Mesenchymal stem cell (in vitro differentiated cells and primary cell): ENCODE results near the gene PUS7.

Source experiments
- DNase-seq: peaks from one replicate; pipeline ENCODE4 v3.0.0-alpha.2; 2013
- H2AFZ ChIP-seq: one replicate; pipeline ENCODE4 v1.6.1; 2013; ENCODE audit warnings: low read depth, mild to moderate bottlenecking, control low read depth, inconsistent platforms, low read length, moderate library complexity
- H2AK5ac ChIP-seq: 2 replicates; pipeline ENCODE4 v1.6.1; 2013; ENCODE audit warnings: low read length, moderate library complexity, mild to moderate bottlenecking, inconsistent platforms; ENCODE audit not compliant: severe bottlenecking
- H2BK120ac ChIP-seq: one replicate; pipeline ENCODE4 v1.6.1; 2013; ENCODE audit warnings: low read depth, mild to moderate bottlenecking, inconsistent platforms, low read length, moderate library complexity
- H2BK12ac ChIP-seq, 2 experiments: one replicate each; pipeline ENCODE4 v1.6.1; 2013; ENCODE audit warnings: inconsistent platforms in 2 of 2, low read length in 2 of 2, mild to moderate bottlenecking in 2 of 2, moderate library complexity in 2 of 2, control low read depth in 1 of 2
- H2BK15ac ChIP-seq: one replicate; pipeline ENCODE4 v1.6.1; 2013; ENCODE audit warnings: mild to moderate bottlenecking, low read depth, inconsistent platforms; ENCODE audit not compliant: poor library complexity, severe bottlenecking
- H2BK5ac ChIP-seq: 2 replicates; pipeline ENCODE4 v1.6.1; 2013; ENCODE audit warnings: low read depth, mild to moderate bottlenecking, low read length, control low read depth, inconsistent platforms; ENCODE audit not compliant: poor library complexity, severe bottlenecking
- H3K14ac ChIP-seq, 2 experiments: one replicate each; pipeline ENCODE4 v1.6.1; 2013; ENCODE audit warnings: inconsistent platforms in 2 of 2, low read length in 2 of 2, control low read depth in 1 of 2, mild to moderate bottlenecking in 1 of 2, moderate library complexity in 1 of 2
- H3K18ac ChIP-seq, 2 experiments: one replicate each; pipeline ENCODE4 v1.6.1; 2013; ENCODE audit warnings: inconsistent platforms in 2 of 2, low read length in 2 of 2, control low read depth in 1 of 2, low read depth in 1 of 2, mild to moderate bottlenecking in 1 of 2
- H3K23ac ChIP-seq, 2 experiments: one replicate each; pipeline ENCODE4 v1.6.1; 2013; ENCODE audit warnings: inconsistent platforms in 2 of 2, low read length in 2 of 2, mild to moderate bottlenecking in 2 of 2, moderate library complexity in 2 of 2, control low read depth in 1 of 2
- H3K27ac ChIP-seq: 2 replicates; pipeline ENCODE4 v1.5.1; 2013; ENCODE audit warnings: mild to moderate bottlenecking, moderate library complexity, low read length, control low read depth, inconsistent platforms; ENCODE audit not compliant: poor library complexity, severe bottlenecking
- H3K27me3 ChIP-seq, 2 experiments: 2 replicates each; pipeline versions ENCODE4 v1.6.1 to v1.7.0; 2013; ENCODE audit warnings: low read length in 2 of 2, mild to moderate bottlenecking in 2 of 2, moderate library complexity in 2 of 2, control low read depth in 1 of 2, inconsistent platforms in 1 of 2; ENCODE audit not compliant: control insufficient read depth in 1 of 2, insufficient read depth in 1 of 2
- H3K36me3 ChIP-seq, 2 experiments: 2 replicates each; pipeline versions ENCODE4 v1.6.1 to v1.7.0; 2013; ENCODE audit warnings: low read length in 2 of 2, control low read depth in 1 of 2, inconsistent platforms in 1 of 2, low read depth in 1 of 2, mild to moderate bottlenecking in 1 of 2; ENCODE audit not compliant: insufficient read depth in 2 of 2, control insufficient read depth in 1 of 2
- H3K4ac ChIP-seq, 2 experiments: one replicate each; pipeline ENCODE4 v1.6.1; 2013; ENCODE audit warnings: inconsistent platforms in 2 of 2, low read length in 2 of 2, mild to moderate bottlenecking in 2 of 2, moderate library complexity in 2 of 2, control low read depth in 1 of 2, low read depth in 1 of 2
- H3K4me1 ChIP-seq: 2 replicates; pipeline ENCODE4 v1.6.1; 2013; ENCODE audit warnings: low read depth, low read length, control low read depth; ENCODE audit not compliant: control insufficient read depth, insufficient read depth
- H3K4me2 ChIP-seq: 2 replicates; pipeline ENCODE4 v1.6.1; 2013; ENCODE audit warnings: low read length, mild to moderate bottlenecking, inconsistent platforms; ENCODE audit not compliant: poor library complexity, severe bottlenecking
- H3K4me3 ChIP-seq, 2 experiments: 2 replicates each; pipeline versions ENCODE4 v1.5.1 to v1.7.0; 2013; ENCODE audit warnings: low read length in 2 of 2, mild to moderate bottlenecking in 2 of 2, control low read depth in 1 of 2, low read depth in 1 of 2; ENCODE audit not compliant: insufficient read depth in 1 of 2
- H3K79me1 ChIP-seq: replicated peaks from 2 replicates; pipeline ENCODE4 v1.6.1; 2013; ENCODE audit warnings: mild to moderate bottlenecking, control low read depth, low read length, inconsistent platforms; ENCODE audit not compliant: poor library complexity, severe bottlenecking
- H3K9ac ChIP-seq: 2 replicates; pipeline ENCODE4 v1.7.0; 2013; ENCODE audit warnings: mild to moderate bottlenecking, low read length, moderate library complexity
- H3K9me3 ChIP-seq: 2 replicates; pipeline ENCODE4 v1.7.0; 2013; ENCODE audit warnings: mild to moderate bottlenecking, low read length; ENCODE audit not compliant: control insufficient read depth
- H4K8ac ChIP-seq: one replicate; pipeline ENCODE4 v1.6.1; 2013; ENCODE audit warnings: inconsistent platforms, mild to moderate bottlenecking, low read length, moderate library complexity
- H4K91ac ChIP-seq: one replicate; pipeline ENCODE4 v1.6.1; 2013; ENCODE audit warnings: mild to moderate bottlenecking, low read length, inconsistent platforms
- WGBS: methylation state at CpG from one replicate; pipeline ENCODE4 v1.1.7; 2013; ENCODE audit warnings: mixed read lengths; 5-methylcytosine and 5-hydroxymethylcytosine counted together

PUS7 gene

DNA sequence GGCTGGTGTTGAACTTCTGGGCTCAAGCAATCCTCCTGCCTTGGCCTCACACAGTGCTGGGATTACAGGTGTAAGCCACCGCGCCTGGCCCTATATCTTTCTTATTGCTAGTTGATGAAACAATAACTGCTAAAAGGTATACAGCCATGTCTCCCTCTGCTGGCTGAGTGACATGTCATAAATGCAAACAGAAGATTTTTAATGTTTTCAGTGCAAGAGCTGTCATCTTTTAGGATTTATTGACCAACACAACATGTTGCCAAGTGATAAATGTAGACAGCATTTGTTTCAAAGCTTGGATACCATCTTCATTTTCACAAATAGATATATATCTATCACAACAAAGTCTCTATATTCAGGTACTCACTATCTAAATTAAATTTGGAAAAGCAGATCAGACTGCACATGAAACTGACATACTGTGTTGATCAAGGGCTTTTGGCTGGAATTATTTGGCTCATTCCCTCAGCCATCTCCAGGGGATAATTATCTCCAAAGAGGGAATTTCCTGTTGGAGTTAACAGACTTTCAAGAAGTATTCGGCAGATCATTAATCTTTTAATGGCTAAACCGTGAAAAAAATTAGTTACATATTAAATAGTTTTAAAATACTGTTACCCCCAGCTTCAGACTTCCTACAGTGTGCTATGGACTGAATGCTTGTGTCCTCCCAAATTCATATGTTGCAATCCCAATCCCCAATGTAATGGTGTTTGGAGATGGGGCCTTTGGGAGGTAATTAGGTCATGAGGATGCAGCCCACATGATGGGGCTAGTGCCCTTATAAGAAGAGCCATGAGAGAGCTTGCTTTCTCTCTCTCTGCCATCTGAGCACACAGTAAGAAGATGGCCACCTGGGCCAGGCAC is 92.1 kb downstream of the PUS7 start:
- no peak overlapping the region for H3K14ac ChIP-seq
- peak; percentile 33 for DNase-seq
- peak overlapping the region; percentile 89 for H2BK5ac ChIP-seq
- no peak overlapping the region for H3K23ac ChIP-seq
- no peaks in the 10 kb centered on the region for H3K36me3 ChIP-seq
- no peak overlapping the region for H3K4me3 ChIP-seq
- no peak overlapping the region for H2BK120ac ChIP-seq
- no peak overlapping the region for H3K9ac ChIP-seq
- peak overlapping the region; percentile 54 for H2AK5ac ChIP-seq
- no peak overlapping the region for H4K8ac ChIP-seq
- no peak overlapping the region for H3K18ac ChIP-seq
- no peaks in the 10 kb centered on the region for H3K9me3 ChIP-seq
- peak overlapping the region; percentile 99 for H3K27ac ChIP-seq
- no CpG with 5 or more reads among the region's 4 CpGs for whole genome bisulfite sequencing
- H3K27me3 ChIP-seq = no peaks in the 10 kb centered on the region
- H2BK12ac ChIP-seq = no peak overlapping the region
- no peak overlapping the region for H2BK15ac ChIP-seq
- no peak overlapping the region for H3K4ac ChIP-seq
- no peak overlapping the region for H3K4me2 ChIP-seq
- H3K79me1 ChIP-seq = no peaks in the 10 kb centered on the region
- no peak overlapping the region for H4K91ac ChIP-seq
- no peak overlapping the region for H2AFZ ChIP-seq
- peaks cover 15% of the 10 kb centered on the region for H3K4me1 ChIP-seq

DNA sequence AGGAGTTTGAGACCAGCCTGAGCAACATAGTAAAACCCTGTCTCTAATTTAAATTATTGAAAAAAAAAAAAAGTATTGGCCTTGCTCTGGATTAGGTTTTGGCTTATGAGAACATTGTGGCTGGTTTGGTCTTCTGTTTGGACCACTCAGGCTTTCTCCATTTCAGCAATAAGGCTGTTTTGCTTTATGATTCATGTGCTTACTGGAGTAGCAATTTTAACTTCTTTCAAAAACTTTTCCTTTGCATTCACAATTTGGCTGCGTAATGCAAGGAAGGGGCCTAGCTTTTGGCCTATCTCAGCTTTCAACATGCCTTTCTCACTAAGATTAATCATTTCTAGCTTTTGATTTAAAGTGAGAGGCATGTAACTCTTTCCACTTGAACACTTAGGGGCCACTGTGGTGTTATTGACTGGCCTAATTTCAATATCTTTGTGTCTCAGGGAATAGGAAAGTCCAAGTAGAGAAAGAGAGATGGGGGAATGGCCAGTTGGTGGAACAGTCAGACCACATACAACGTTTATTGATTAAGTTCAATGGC is 95.4 kb downstream of the PUS7 start:
- H3K4me1 ChIP-seq = peaks cover 15% of the 10 kb centered on the region
- no peak overlapping the region for H3K23ac ChIP-seq
- no peak overlapping the region for H2AFZ ChIP-seq
- no peak overlapping the region for H2BK15ac ChIP-seq
- H3K79me1 ChIP-seq = no peaks in the 10 kb centered on the region
- no peak overlapping the region for H2AK5ac ChIP-seq
- H3K4me2 ChIP-seq = no peak overlapping the region
- DNase-seq = no peak
- no peak overlapping the region for H3K14ac ChIP-seq
- no peak overlapping the region for H4K91ac ChIP-seq
- no peaks in the 10 kb centered on the region for H3K9me3 ChIP-seq
- H3K27me3 ChIP-seq = no peaks in the 10 kb centered on the region
- H3K27ac ChIP-seq = peak overlapping the region; percentile 84
- H2BK120ac ChIP-seq = no peak overlapping the region
- H3K9ac ChIP-seq = no peak overlapping the region
- 100% methylated on average over 1 of the region's 2 CpGs for WGBS
- H3K4ac ChIP-seq = no peak overlapping the region
- H2BK5ac ChIP-seq = no peak overlapping the region
- no peak overlapping the region for H3K18ac ChIP-seq
- H4K8ac ChIP-seq = no peak overlapping the region
- no peak overlapping the region for H2BK12ac ChIP-seq
- H3K36me3 ChIP-seq = no peaks in the 10 kb centered on the region
- no peak overlapping the region for H3K4me3 ChIP-seq

DNA sequence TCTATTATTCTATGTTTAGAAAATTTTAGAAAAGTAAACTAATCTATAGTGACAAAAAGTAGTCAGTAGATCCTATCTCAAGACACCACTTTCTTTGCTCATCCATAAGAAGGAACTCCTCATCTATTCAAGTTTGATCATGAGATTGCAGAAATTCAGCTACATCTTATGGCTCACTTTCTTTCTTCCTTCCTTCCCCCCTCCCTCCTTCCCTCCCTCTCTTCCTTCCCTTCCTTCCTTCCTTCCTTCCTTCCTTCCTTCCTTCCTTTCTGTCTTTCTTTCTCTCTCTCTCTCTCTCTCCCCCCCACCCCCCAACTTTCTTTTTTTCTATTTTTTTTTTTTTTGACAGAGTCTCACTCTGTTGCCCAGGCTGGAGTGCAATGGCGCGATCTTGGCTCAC is 98.1 kb downstream of the PUS7 start:
- H3K23ac ChIP-seq = no peak overlapping the region
- peaks cover 0 to 3% of the 10 kb centered on the region in 2 experiments for H3K27me3 ChIP-seq
- H3K18ac ChIP-seq = no peak overlapping the region
- H3K4ac ChIP-seq = no peak overlapping the region
- no peak overlapping the region for H3K4me2 ChIP-seq
- no peak overlapping the region for H2BK5ac ChIP-seq
- no peak overlapping the region for H2BK120ac ChIP-seq
- H3K79me1 ChIP-seq = no peaks in the 10 kb centered on the region
- no peak overlapping the region for H2AK5ac ChIP-seq
- H3K9me3 ChIP-seq = no peaks in the 10 kb centered on the region
- H4K91ac ChIP-seq = no peak overlapping the region
- no peak overlapping the region for H4K8ac ChIP-seq
- no peak for DNase-seq
- no peaks in the 10 kb centered on the region for H3K36me3 ChIP-seq
- no peak overlapping the region for H3K9ac ChIP-seq
- H3K14ac ChIP-seq = no peak overlapping the region
- WGBS = 100% methylated on average over 2 of the region's 2 CpGs
- no peak overlapping the region for H3K4me3 ChIP-seq
- H3K4me1 ChIP-seq = peaks cover 6% of the 10 kb centered on the region
- H2BK15ac ChIP-seq = no peak overlapping the region
- no peak overlapping the region for H2AFZ ChIP-seq
- H2BK12ac ChIP-seq = no peak overlapping the region
- no peak overlapping the region for H3K27ac ChIP-seq

DNA sequence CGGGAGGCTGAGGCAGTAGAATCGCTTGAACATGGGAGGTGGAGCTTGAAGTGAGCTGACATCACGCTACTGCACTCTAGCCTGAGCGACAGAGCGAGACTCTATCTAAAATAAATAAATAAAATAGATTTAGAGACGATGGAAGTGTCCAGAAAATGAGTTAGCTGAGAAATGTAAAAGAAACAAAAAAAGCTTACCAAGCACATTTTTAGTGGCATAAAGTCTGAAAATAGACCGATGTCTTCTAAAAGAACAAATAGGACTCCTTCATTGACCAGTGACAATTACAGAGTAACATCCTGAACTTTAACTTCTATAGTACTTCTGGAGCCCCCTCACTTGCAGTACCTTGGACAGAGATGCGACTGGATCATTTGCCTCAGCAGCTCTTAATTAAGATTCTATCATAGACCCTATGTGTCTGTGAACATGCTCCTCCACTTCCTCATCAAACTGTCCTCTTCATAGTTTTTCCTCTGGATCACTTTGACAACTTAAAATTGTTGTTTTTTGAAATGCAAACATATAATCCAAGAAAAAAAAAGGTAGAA is 108.1 kb downstream of the PUS7 start:
- peak; percentile 8 for DNase-seq
- H3K27me3 ChIP-seq = no peaks in the 10 kb centered on the region
- H3K27ac ChIP-seq = no peak overlapping the region
- no peak overlapping the region for H3K9ac ChIP-seq
- H3K4me3 ChIP-seq = no peak overlapping the region
- no peak overlapping the region for H2BK15ac ChIP-seq
- no peak overlapping the region for H2BK5ac ChIP-seq
- no peak overlapping the region for H3K4ac ChIP-seq
- no peak overlapping the region for H2BK120ac ChIP-seq
- H3K4me1 ChIP-seq = no peaks in the 10 kb centered on the region
- H4K8ac ChIP-seq = no peak overlapping the region
- no peaks in the 10 kb centered on the region for H3K36me3 ChIP-seq
- WGBS = 73% methylated on average over 4 of the region's 8 CpGs
- H3K14ac ChIP-seq = no peak overlapping the region
- no peak overlapping the region for H2AK5ac ChIP-seq
- no peak overlapping the region for H2BK12ac ChIP-seq
- H2AFZ ChIP-seq = no peak overlapping the region
- no peak overlapping the region for H3K18ac ChIP-seq
- no peaks in the 10 kb centered on the region for H3K79me1 ChIP-seq
- H3K23ac ChIP-seq = no peak overlapping the region
- H3K9me3 ChIP-seq = no peaks in the 10 kb centered on the region
- no peak overlapping the region for H4K91ac ChIP-seq
- no peak overlapping the region for H3K4me2 ChIP-seq
